ENCODE results near the gene IL17A.

- TF ChIP-seq, protein P1, sequence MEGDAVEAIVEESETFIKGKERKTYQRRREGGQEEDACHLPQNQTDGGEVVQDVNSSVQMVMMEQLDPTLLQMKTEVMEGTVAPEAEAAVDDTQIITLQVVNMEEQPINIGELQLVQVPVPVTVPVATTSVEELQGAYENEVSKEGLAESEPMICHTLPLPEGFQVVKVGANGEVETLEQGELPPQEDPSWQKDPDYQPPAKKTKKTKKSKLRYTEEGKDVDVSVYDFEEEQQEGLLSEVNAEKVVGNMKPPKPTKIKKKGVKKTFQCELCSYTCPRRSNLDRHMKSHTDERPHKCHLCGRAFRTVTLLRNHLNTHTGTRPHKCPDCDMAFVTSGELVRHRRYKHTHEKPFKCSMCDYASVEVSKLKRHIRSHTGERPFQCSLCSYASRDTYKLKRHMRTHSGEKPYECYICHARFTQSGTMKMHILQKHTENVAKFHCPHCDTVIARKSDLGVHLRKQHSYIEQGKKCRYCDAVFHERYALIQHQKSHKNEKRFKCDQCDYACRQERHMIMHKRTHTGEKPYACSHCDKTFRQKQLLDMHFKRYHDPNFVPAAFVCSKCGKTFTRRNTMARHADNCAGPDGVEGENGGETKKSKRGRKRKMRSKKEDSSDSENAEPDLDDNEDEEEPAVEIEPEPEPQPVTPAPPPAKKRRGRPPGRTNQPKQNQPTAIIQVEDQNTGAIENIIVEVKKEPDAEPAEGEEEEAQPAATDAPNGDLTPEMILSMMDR (IDR thresholded peaks at IDR 0.05; ENCODE audit: poor library complexity), result no peak
- TF ChIP-seq EZH2 (IDR thresholded peaks at IDR 0.05; ENCODE audit: borderline replicate concordance), result no peak
Observed at GRCh38 chr6:52207066-52207465, 20.9 kb downstream of the IL17A start.
